ENCODE results near the gene ABHD8.

The ABHD8 gene

GRCh38 chr19:17333611-17334413, 30.6 kb upstream of the ABHD8 start:
- peak; percentile 25 for DNase-seq

GRCh38 chr19:17332677-17333581, 29.7 kb upstream of the ABHD8 start:
- peak; percentile 8 for DNase-seq

GRCh38 chr19:17332360-17332676, 29.1 kb upstream of the ABHD8 start:
- DNase-seq, result no peak

GRCh38 chr19:17331045-17331558, 27.9 kb upstream of the ABHD8 start:
- no peak for DNase-seq

GRCh38 chr19:17330262-17331044, 27.2 kb upstream of the ABHD8 start:
- DNase-seq, result no peak

- no peak for DNase-seq
These were observed 26.4 kb upstream of the ABHD8 start for GRCh38 chr19:17329366-17330261.

GRCh38 chr19:17328517-17329365, 25.5 kb upstream of the ABHD8 start:
- DNase-seq, result no peak

- no peak for DNase-seq
These were observed 24.7 kb upstream of the ABHD8 start for GRCh38 chr19:17327654-17328516.

GRCh38 chr19:17327068-17327653, 23.9 kb upstream of the ABHD8 start:
- DNase-seq, result no peak

- DNase-seq, result no peak
These were observed 23.4 kb upstream of the ABHD8 start for GRCh38 chr19:17326595-17326966.

GRCh38 chr19:17325881-17326594, 22.8 kb upstream of the ABHD8 start:
- no peak for DNase-seq

- no peak for DNase-seq
These were observed 21.9 kb upstream of the ABHD8 start for GRCh38 chr19:17325133-17325532.

- no peak for DNase-seq
These were observed 21.3 kb upstream of the ABHD8 start for GRCh38 chr19:17324357-17325114.

GRCh38 chr19:17323964-17324332, 20.7 kb upstream of the ABHD8 start:
- DNase-seq, result no peak

GRCh38 chr19:17323300-17323963, 20.2 kb upstream of the ABHD8 start:
- no peak for DNase-seq

- DNase-seq, result no peak
These were observed 19.6 kb upstream of the ABHD8 start for GRCh38 chr19:17322854-17323253.

- DNase-seq, result no peak
These were observed 18.6 kb upstream of the ABHD8 start for GRCh38 chr19:17321655-17322489.

All from NCI-H510A treated with DMSO at 0.1 percent for 48 hours (cell line).